Stimulated activated CD8-positive, alpha-beta memory T cell treated with anti-CD3 and anti-CD28 coated beads, Interleukin-2, amount 100 ng/mL, for 1 hour (primary cell): ENCODE measurements around the gene PLCH1.

Experiments
- DNase-seq, 2 donors: peaks; one replicate each; pipeline ENCODE4 v3.0.0-alpha.2; 2020; ENCODE audit warnings: low read depth in 2 of 2

Gene PLCH1

DNA sequence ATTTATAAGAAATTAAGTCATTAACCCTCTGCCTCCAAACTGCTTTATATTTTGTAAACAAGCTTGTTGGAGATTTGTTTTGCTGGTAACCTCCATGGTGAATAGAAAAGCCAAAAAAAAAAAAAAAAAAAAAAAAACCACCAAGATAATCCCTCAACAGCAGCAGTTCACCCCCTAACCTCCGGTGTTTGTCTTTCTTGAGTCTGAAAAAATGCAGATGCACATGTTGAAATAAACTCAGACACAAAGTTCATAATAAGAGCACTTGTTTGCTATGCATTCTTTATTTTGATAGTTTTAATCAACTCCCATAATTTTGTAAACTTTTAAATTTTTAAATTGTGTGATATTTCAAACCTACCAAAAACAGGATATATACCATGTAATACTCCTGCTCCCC is 1.8 kb upstream of the PLCH1 start:
- DNase-seq: no peak

DNA sequence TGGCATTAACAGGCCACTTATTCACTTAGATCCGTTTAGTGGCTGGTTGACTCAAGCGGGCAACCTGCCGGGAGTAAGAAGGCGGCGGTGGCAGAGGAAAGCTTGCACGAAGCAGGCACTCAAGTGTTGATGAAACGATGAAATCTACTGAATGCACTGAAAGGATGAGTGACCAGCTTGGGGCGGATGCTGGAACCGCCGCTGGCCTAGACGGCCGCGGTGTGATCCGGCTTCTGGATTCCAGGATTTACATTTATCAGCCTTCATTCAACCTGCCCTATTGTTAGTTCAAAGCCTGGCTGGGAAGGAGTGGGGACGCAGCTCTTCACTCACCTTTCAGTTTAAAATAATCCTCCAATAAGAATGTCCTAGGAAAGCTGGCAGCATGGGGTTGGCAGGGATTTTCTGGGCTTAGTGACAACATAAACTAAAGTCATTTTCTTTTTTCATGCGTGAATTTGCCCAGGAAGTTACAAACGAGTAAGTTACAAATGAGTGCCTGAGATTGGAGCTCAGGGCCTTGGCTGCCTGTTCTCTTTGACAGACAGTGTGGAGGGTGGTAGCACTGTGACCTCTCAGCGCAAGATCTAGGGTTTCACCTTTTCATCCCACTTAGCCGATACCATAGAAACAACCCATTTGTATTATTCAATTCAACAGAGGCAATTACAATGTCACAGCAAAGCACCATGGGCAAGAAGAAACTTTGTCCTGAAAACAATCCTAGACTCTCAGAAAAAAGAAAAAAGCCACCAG is 1.1 kb upstream of the PLCH1 start:
- DNase-seq: no peak

DNA sequence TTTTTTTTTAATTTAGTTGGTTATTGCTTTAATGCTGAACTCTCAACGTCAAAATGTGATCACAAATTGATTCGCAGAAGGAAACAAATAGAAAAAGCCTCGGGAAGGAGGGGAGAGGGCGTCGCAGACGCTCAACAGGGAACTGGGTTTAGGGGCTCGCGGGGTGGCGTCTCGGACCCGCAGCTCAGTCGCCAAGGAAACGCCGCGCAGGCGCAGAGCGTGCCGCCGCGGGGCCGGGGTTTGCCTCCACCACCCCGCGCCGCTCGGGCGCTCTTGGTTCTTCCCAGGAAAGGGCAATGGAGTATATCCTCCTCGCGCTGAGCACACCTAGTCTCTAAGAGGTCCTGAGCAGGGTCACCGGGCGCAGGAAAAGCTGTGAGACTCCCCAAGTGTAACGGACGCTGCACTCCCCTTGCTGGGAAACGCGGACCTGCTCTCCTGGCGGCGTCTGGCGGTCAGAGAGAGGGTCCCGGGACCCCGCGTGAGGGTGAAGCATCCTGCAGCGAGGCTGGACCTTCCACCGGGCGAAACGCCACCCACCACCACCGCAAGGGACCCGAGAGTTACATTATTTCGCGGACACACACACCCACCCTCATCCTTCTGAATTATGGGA is 753 bp downstream of the PLCH1 start:
- DNase-seq: no peak

GRCh38 chr3:155743606-155744005 is 1.3 kb downstream of the PLCH1 start:
- no peak for DNase-seq

DNA sequence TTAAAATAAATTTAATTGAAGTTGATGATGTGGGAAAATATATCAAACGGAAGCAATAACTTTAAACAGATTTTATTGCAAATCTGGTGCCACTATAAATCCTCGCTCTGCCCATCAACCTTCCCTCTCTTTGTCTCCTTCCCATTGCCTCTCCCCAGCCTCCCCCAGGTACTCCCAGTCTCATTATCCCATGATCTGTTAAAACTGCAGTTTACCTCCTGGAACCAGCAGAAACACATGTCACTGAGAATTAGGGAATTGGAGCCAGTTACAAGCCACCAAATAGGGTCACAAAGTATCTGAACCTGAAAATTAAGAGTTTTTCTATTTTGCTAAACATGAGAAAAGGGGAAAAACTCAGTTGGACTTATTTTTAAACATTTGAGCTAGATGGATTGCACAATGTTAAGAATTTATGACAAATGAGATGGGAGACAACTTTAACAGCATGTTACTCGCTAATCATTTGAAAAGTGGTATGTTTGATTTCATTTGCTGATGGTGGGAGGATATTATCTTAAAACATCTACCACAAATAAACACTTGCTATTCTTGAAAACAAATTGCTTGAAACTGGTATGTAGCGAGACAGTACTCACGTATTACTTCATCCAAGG is 2.4 kb downstream of the PLCH1 start:
- DNase-seq: no peak

DNA sequence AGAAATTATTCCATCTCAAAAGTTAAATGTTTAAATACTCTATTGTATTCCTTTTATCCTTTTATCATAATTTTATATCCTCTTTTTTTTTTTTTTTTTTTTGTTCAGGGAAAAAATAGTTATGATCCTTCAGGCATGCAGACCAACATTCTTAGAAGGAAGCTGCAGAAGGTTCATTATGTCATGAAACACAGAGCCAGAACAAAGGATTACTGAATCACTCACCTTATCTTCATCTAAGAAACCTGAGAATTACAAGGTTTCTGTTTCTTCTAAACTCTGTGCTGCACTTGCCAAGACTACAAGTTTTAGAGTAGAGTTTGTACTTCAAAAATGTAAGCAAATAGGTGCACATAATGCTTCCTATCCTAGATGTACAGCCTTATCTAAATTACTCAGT is 3.3 kb downstream of the PLCH1 start:
- no peak for DNase-seq

DNA sequence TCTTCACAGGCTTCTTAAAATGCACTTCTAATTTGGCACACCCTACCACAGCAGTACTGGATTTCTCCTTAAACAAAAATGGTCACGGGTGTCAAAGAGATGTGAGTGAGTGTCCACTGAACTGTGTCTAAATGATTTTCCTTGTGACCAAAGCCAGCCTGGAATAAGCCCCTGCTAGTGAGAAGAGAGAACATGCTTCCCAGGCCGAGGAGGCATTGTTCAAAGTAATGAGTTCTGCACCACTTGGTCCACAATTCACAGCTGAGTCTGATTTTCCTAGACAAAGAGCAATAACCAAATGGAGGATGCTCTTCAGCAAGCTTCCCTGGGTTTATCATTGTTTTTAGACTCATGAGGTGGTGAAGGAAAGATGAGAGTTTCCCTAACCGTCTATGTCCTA is 3.8 kb downstream of the PLCH1 start:
- no peak for DNase-seq

DNA sequence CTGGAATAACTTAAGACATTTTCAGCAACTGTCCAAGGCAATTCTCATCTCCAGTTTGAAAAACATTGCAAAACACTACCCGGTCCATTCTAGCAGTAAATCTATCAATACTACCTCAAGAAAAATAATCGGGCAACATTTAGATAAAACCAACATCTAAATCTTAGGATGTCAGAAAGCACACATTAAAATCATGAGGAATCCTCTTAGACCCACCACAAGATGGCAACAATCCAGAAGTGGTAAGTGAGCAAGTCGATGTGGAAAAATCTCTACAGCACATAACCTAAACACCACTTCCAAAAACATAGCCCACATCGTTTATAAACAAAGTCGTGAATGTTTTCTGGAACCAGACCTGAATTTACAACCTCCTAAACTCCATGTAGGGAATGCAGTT is 5.7 kb downstream of the PLCH1 start:
- no peak for DNase-seq

- DNase-seq: no peak
Measured at GRCh38 chr3:155738580-155739076, 6.2 kb downstream of the PLCH1 start.

DNA sequence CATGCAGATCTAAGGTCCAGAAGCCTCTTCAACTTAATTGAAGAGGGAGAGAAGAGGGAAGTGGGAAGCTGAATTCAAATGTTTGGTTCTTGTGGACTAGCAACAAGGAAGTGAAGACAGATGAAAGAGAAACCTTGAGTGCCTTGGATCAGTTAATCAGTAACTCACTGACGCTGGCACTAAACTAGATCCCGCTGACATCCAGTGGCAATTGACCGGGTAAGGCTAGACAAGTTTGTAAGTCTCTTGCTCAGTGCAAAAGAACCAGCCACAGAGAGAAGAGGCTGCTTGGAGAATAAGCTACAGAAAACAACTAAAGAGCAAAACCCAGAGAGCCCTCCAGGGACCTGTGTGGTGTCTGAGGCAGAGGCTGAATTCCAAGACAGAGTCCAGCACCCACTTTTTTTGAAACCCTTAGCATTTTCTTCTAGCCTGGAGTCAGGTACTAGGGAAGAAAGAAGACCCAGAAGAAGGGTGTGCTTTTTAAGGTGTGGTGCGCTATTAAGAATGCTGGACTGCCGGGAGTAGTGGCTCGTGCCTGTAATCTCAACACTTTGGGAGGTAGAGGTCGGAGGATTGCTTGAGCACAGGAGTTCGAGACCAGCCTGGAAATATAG is 6.9 kb downstream of the PLCH1 start:
- no peak for DNase-seq

DNA sequence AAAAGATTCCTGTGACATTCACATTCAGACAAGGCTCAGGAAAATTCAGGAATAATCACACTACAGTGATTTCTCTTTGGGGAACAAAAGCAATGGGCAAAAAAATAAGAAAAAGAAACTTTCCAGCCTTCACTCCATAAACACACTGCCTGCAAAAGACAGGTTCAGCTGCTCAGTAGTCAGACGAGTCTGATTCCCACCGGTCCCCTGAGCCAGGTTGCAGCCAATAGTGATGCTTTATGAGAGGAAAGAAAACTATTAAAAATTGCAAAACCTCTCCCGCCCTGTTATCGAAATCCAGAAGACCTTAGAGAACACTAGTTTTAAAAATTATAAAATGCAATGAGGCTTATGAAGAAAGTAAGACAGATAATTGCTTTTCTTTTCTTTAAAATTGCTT is 8.5 kb downstream of the PLCH1 start:
- DNase-seq: no peak

DNA sequence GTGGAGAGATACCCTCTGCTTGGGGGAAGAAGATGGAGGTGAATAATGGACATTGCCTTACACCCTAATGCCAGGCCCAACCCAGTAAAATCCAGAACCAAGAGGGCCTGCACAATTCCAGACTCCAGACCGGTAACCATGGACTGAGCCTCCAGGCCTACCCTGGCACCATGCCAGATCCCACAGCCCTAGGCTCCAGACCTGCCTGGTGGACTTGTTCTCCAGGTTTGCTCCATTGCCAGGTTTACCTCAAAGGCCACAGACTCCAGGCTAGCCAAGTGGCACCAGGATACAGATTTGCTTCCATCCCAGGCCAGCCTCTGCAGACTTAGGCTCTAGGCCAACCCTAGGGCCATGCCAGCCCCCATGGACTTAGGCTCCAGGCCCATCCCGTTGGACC is 14.0 kb downstream of the PLCH1 start:
- DNase-seq: no peak

- DNase-seq: no peak
Measured at GRCh38 chr3:155727836-155728235, 17.0 kb downstream of the PLCH1 start.

DNA sequence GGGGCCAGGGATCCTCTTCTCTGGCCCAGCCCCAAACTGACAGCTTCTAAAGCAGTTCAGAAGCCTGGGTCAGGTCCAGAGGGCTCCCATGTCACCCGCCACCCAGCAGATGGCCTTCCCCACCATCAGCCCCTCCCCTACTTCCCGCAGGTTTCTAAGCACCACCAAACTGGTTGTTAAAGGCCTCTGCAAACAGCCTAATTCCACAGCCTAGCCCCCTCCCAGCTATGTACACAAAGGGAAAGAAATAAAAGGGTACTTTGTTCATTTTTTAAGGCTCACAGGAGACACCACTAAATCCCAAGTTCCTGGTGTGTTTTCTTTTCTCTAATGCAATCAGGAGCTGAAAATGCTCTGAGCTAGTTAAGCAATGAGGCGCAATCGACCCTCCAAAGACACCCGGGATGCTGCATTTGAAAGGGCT is 30.6 kb downstream of the PLCH1 start:
- DNase-seq: no peak

- DNase-seq: no peak
Measured at GRCh38 chr3:155712008-155712407, 32.9 kb downstream of the PLCH1 start.

DNA sequence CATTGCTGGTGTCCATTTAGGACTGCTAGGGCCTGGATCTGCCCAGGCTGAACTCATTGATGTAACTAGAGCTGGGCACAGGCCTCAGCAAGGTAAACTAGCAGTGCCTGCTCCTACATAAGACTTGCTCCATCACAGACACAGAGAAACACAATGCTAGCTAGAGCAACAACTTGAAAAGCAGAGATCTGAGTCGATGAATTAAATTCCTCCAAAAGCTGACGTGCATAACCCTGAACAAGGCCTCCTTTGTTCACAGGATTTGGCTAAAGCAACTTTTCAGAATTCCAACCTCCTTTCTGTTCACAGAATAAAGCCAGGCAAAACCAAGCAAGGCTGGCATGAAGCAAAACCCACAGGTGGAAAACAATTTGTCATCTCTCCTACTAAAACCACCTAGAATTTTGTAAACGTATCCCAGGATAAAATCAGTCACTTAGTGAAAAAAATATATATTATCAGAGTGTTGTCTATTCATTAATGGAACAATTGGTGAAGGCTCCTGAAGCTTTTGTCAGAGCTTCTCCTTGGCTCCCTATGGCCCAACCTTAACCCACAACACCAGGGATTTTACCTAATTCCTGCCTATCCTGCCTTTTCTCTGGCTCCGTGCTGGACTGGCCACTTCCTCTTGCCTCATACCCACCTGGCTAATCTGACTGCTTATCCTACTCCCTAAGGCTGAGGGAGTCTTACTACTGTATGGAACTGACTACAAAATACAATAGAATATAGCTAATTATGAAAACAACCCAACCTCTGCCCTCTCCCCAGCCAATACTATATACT is 39.9 kb downstream of the PLCH1 start:
- DNase-seq: no peak

- no peak for DNase-seq
Measured at GRCh38 chr3:155704061-155704460, 40.8 kb downstream of the PLCH1 start.

GRCh38 chr3:155702745-155703591 is 41.9 kb downstream of the PLCH1 start:
- no peak for DNase-seq

DNA sequence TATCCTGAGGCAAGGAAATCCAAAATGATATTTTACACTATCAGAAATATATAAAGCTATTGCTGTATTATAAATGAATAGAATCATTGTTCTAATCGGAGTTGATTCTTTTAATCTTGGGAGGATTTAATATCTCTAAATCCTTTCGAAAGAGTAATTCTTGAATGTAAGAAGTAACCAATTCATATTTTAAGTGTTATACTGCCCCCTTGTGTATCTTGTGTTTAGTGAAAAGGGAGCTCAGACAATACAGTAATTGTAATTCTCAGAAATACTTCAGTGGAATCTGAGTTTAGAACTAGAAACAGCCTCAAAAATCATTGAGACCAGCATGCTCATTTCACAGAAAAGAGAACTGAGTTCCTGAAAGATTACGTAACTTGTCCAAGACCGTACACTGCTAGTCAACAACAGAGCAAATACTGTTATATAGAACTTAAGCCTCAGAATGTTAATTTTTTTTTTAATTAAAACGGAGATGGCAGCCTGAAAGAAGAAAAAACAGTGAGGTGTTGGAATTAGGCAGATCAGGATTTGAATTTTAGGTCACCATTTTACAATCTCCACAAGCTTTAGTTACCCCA is 42.9 kb downstream of the PLCH1 start:
- no peak for DNase-seq

DNA sequence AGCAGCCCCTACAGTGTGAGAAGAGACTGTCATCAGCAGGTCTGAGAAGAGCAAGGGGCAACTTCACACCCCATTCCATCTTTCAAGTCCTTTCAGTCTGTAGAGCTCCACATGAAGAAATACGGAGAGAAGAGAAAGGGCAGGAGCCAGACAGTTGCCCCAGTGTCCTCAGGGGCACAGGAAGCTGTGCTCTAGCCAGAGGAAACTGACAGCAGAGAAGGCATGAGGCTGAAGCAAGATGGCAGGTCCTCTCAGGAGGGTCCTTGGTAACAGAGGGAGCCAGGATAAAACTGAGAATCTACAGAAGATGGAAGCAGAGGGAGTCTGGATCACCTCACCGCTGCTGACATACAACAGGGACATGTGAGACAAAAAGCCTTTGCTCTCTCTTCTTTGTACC is 47.3 kb downstream of the PLCH1 start:
- DNase-seq: no peak

- no peak for DNase-seq
Measured at GRCh38 chr3:155690921-155691320, 54.0 kb downstream of the PLCH1 start.
